HPDE6-E6E7 (cell line): Measurements from ENCODE around the gene RIC8B.

ENCODE experiments used
- DNase-seq: peaks from one replicate; pipeline ENCODE4 v3.0.0; 2011; ENCODE audit warnings: missing footprints; ENCODE audit errors: extremely low spot score

The RIC8B gene

DNA sequence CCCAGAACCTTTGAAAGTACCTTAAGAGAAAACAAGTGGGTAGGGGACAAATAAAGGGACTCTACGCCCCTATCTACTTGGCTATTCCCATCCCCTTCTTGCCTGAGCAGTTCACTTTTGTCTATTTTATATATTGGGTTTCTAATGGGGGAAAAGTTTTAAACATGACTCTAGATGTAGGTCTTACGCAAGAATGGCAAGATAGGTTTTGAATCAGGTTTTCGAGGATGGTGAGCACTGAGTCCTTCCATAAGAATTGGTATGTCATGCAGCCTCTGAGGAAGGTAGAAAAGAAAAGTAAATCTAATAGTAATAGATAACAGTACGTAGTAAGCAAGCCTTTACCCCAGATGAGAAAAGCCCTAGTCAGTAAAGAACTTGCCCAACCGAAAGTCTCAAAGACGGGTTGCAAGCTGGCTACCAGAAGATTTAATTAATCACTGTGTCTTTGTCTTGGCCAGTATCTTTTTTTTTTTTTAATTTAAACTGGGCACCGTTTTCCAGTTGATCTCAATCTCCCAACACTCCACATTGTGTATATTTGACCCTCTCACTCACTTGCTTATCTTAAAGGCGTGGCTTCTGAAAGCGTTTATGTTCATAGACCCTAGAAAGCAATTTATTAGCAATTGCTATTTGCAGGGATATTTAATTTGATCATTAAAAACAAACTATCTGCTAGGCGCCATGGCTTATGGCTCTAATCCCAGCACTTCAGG, 94.7 kb downstream of the RIC8B start:
- DNase-seq, result no peak

DNA sequence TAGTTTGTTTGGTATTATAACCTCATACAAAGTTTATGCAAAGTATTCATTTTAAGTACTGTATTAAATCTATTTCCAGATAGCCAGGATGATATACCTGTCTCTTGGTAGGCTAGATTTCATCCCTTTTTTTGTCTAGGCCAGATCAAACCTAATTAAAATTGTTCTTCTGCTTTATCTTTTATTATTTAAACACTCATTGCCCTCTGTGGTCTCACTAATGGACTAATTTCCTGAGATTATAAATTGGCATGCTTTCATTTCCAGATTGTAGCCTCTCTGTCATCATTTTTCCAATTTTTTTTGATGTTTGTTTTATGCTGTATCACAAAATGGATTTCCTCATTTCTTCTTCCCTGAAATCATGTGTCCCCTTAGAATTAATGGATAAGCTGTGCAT, 95.6 kb downstream of the RIC8B start:
- no peak for DNase-seq

DNA sequence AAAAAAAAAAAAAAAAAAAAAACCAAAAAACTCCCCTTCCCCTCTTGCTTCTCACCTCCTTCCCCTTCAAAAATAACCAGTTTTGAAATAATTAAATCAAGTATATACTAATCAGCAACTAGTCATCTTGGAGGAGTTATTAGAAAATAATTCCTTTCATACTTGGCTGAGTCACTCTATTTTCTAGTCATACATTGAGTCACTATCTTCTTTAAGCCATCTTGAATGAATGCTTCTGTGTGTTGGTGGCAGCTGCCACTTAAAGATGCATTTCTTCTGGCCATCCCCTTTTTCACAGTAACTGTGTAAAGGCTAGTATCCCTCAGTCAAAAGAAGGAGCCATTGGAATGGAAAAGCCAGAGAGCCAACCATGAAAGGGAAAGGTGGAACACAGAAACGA, 97.0 kb downstream of the RIC8B start:
- peak; percentile 10 for DNase-seq

DNA sequence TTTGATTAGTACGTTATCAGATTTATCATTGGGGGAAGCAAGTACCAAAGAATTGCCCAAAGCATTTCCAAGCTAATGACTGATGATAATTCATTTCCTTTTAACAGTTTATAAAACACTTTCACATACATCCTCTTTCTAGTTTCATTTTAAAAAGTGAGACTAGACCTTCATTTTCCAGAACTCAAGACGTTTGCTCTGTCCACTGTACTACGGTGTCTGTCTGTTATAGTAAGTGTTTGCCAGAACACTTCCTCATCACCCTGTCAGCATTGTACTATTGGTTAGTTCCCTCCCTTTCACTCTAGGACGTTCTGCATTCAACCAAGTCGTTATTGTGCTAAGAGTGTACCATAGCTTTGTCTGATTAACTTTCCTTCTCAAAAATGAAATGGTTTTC, 99.5 kb downstream of the RIC8B start:
- no peak for DNase-seq

DNA sequence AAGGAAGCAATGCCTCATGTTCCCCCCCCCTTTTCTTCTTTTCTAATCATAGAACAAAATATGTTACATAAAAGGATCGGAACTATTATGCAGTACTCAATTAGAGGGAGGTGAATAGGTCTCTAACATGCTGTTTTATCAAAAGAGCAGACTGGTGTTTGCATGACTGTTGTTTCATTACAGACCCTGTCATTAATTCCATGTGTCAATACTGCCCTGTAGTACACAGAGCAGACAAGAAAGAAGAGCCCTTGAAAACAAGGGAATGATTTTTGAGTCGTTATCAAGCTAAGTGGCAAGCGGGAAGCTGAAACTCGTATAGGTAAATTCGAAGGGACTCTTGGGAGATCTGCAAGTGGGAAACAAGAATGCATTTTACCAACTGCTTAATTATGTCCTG, 104.3 kb downstream of the RIC8B start:
- no peak for DNase-seq

DNA sequence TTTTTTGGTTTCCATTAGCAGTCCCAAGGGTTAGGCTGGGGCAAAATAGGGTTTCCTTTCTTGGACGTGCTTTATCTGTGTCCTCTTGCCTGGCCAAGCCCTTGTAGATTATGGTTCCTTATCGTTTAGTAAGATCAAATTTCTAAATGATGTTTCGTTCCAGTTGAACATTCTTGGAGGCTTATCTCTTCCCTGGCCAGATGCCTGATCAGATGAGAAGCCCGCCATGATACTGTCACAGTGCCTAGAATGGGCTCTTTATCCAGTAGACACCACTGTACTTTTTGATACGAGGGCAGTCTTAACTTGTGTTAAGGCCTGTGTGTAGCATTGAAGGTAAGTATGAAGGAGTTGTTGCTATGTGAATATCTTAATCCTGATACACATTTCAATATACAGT, 105.1 kb downstream of the RIC8B start:
- DNase-seq, result no peak

DNA sequence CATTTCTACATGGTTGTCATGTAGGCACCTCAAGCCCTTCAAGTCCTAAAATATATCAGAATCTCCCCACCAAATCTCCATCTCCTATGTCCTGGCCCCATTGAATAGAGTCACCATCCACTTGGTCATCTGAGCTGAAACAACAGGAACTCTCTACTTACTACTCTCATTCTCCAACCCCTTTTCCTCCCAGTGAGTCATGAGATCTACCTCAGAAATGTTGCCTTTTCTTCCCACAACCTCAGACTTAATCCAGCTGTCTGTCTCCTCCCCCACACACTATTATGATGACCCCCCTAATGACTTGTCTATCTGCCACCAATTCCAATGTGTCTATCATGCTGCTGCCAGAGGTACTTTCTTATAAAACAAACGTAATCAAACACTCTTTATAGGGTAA, 108.9 kb downstream of the RIC8B start:
- DNase-seq, result no peak

DNA sequence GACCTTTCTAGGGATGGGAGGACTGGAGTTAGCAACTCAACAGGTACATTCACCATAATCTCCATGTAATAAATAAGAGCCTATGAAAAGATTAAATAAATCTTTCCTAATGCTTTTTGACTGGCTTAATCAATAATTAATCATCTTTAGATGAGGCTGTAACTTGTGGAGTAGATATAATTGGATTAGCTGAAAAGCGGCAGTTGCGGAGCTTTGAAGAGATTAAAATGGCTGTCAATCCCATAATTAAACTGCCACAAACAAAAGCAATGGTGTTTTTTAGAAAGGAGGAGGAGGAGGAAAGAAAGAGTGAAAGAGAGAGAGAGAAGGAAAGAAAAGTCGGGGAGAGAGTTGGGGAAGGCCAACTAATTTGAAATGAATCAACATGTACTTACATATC, 110.5 kb downstream of the RIC8B start:
- DNase-seq, result no peak

DNA sequence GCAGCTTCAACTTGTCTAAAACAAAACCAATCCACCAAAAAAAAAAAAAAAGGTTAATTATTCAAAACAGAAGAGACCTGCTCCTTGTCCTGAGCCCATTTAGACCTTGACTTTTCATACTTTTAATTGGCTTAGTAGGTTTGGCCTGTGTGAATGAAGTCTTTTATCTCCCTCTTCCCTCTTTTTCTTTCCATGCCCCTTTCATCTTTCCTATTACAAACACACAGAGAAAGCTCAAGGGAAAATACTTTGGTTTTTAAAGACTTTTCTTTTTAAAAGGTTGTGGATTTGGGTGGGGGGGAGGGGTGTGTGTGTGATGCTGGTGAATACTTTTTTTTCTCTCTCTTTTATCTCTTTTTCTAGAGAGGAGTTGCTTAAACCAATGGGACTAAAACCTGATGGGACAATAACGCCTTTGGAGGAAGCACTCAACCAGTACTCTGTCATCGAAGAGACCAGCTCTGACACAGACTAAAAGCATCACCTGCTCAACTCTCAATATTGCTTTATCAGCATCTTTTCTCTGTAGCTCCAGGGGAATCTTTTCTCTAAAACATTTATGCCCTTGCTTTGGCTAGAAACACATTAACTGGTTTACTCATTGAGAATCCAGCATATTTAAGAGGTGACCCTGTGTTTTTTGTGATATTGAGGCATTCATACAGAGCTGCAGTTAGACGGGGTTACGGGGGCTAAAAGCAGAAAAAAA, 111.2 kb downstream of the RIC8B start:
- DNase-seq, result no peak

DNA sequence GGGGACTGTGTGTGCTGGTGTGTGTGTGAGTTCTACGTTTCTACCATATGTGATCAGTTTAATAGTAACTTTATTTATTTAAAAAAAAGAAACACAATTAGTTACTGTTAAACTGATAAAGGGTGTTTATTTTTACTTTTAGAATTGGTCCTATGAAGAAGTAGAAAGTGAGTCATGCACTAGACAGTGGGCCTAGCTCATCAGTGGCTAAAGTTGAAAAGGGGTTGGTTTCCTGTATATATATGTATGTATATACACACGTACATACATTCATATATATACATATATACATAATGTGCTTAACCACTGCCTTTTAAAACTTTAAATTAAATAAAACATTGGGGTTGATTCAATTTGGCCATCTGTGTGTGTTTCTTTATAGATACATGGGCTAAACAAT, 112.5 kb downstream of the RIC8B start:
- DNase-seq, result no peak

DNA sequence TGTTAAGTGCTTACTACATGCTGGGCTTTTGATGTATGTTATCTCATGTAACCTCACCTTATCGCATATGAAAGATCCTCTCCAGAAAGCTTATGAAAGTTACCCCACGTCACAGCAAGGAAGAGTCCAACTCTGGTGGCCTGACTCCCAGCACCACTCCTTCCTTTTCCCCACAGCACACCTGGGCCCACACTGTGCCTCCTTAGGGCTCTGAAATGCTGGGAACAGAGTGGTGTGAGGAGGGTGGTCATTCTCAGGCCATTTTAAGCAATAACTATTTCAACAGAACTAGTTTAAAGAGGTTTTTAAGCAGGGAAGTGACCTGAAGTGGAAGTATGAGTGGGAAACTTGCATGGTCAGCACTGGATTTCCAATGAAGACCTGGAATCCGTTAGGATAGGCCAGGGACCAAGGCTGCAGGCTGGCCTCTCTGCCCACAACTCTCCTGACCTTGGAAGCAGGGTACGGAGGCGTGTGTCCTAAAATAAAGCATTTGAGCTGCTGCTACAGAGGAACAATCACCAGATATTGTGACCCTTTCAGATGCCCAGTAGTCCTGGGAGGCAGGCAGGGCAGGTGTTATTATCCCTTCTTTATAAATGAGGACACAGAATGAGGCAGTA, 114.0 kb downstream of the RIC8B start:
- DNase-seq, result no peak

DNA sequence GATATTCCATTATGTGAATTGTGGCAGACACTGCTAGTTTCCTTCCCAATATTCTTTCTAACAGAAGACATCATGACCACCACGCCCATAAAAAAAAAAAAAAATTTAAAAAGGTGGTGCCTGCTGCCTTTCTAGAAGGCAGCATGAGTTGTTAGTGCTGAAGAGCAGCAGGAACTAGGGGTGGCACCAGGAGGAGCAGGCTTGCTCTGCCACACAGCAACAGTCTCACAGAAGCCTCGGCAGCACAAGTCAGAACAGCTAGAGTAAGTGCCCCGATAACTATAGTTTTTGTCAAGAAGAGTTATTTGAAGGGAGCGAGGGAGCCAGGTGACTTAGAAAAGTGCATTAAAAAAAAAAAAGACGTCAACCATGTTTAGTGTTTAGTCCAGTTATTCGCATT, 114.8 kb downstream of the RIC8B start:
- no peak for DNase-seq

DNA sequence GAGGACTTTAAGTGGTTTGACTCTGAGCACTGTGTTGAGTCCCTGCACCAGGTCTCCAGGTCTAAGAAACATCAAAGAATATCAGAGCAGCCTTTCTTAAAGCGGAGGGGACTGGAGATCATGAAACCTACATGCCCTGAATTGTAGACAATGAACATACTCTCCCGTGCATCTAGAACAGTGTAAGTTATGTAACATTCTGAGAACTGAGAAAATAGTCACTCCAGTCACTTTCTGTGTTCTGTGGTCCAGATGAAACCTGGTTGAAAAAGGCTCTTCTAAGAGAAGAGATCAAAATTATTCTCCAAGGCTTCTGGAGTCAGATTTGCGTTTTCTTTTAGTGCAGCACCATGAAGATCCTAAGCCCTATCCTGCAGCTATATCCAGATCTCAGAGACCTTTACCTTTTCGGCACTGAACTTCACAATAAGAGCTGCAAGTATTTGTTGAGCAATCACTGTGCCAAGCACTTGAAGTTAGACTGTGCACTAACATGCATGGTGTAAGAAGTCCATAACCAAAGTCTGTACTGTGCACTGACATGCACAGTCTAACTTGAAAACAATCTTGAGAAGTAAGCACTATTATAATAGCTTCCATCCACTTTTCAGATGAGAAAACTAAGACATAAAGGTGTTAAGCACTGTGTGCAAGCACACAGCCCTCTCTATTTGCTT, 115.6 kb downstream of the RIC8B start:
- no peak for DNase-seq

DNA sequence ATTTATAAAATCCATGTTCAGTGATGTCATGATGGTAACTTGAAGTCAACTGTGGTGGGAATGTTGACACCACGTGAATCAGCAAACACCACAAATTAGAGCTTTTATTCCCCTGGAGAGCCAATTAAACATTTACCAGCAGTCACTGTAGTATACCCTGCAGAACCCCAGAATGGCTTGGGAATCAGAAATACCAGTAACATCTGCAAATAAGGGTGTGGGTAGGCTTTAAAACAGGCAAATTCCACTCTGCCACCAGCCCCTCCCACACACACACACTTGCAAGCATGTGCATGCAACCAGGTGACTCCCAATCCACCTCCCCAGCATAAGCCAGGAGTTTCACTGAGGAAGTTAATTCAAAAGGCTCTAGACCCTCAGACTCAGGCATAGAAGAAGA, 117.6 kb downstream of the RIC8B start:
- no peak for DNase-seq

DNA sequence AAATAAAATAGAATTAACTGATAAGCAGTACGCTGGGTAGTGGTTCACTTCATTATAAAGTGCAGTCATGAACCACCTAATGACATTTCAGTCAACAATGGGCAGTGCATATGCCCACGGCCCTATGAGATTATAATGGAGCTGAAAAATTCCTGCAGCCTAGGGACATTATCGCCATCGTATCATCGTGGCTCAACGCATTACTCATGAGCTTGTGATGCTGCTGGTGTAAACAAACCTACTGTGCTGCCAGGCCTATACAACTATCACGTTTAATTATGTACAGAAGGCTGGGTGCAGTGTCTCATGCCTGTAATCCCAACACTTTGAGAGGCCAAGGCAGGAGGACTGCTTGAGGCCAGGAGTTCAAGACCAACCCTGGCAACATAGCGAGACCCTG, 119.0 kb downstream of the RIC8B start:
- no peak for DNase-seq

DNA sequence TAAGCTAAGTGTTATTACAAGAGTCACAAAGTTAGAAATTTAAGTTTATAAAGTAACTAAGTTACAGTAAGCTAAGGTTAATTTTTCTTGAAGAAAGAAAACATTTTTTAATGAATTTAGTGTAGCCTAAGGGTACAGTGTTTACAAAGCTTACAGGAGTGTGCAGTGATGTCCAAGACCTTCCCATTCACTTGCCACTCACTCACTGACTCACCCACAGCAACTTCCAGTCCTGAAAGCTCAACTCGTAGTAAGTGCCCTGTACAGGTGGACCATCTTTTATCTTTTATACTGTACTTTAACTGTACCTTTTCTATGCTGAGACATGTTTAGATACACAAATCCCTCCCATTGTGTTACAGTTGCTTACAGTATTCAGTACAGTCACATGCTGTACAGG, 120.3 kb downstream of the RIC8B start:
- DNase-seq, result no peak

DNA sequence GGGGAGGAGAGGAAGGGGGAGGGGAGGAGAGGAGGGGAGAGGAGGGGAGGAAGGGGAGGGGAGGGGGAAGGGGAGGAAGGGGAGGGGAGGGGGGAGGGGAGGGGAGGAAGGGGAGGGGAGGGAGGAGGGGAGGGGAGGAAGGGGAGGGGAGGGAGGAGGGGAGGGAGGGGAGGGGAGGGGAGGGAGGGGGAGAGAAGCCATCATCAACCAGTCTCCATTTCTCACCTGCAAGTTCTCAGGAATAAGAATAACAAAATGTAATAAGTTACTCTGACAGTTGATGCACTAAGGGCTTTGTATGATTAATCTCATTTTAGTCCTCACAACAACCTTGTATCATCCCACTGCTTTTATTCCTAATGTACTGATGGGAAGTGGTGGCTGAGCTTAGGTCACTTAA, 122.1 kb downstream of the RIC8B start:
- DNase-seq, result no peak

DNA sequence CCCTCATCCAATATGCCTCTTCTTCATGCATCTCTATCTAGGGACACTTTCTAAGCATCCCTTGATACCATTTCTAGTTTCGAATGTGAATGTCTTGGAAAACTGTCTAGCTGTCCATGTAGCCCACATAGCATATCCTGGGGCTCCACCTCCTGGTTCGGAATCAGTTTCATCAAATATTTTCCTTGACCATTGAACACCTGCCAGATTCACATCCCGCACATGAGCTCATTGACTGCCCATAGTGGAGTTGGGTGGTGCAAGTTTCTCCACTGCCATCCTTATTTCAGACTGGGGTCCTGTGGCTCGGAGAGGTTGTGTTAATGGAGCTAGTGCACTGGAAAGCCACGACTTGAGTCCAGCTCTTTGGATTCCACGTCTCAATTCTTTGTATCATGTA, 122.6 kb downstream of the RIC8B start:
- DNase-seq, result no peak

DNA sequence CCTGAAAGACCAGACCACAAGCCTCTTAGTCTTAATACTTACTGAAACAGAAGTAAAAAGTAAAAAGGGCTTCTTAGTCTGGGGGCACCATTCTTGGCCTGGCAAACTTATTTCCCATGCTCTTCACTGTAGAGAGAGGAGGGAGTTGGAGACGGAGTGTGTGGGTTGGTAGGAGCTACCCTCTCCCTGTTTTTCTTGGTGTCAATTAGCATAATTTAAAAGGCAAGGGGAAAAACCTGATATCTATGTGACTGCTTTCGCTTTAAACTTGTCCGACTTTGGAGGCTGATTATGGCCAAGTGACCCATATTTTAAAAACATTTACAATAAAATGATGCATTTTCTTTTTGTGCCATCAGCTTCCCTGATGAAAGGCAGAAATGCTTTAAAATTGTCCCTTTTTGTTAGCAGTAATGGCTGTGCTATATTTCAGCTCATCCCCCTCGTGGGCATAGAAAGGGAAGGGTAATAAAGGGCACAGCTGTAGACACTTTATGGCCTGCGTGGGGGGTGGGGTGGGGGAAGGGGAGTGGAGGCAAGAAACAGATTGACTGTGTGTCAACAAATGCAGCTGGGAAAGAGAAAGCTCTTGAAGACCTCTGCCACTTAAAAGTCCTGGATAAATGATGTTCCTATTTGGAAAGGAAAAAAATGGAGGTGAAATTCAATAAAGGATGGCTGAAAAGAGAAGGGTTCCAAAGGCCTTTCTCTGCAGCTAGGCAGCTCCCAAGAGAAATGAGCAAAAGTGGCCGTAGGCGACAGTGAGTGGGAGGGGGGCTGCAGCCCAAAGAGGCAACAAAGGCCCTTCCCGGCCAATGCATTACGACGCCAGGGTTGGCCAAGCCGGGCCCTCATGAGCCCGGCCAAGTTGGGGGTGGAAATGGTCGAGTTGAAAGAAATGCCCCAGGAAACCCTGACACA, 123.8 kb downstream of the RIC8B start:
- DNase-seq, result no peak

DNA sequence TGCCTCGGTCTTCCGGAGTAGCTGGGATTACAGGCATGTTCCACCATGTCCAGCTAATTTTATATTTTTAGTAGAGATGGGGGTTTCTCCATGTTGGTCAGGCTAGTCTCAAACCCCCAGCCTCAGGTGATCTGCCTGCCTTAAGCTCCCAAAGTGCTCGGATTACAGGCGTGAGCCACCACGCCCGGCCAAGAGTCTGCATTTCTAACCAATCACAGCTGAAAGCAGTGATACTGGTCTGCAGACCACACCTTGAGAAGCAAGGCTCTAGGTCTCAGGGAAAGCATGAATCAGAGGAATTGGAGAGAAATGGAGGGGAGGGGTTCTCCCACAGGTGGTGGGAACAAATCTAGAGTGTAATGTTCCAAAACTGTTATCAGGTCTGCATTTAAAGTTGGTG, 126.1 kb downstream of the RIC8B start:
- DNase-seq, result no peak

DNA sequence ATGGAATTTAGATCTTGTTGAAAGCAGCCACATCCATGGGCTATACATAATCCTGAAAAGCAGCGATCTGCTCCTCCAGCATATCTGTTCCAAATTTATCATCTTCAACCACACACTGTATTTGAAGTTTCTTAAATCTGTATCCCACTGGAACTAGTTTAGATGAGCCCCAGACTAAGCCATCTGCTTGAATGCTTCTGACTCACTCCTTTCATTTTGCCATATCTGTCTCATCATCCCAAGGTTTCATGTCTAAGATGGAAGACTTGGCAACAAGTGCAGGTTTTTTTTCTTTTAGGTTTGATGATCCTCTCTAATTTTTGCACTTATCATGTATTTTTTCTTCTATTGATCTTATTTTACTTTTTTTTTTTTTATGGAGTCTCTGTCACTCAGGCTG, 126.8 kb downstream of the RIC8B start:
- DNase-seq, result no peak

DNA sequence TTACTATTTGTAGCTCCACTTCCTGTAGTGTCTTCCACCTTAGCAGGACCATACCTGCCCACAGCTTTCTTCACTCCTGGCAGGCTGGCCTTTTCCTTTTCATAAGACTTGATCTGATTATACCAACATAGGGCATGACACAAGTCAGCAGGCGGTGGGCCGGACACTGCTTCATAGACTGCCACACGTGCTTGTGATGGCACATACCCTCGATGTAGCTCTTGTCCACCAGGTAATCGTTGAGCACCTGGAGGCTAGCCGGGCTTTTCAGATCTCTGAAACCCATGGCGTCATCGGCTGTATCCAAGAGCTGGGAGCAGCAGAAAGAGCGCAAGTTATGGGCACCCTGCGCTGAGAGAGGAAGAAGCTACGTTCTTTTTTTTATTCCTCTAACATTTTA, 127.6 kb downstream of the RIC8B start:
- no peak for DNase-seq
